ENCODE measurements around the gene KCNQ2. TPM values are rescaled to one million over a fixed set of nuclear protein-coding genes. Genes with fewer than 3 reads are reported as not detected.

KCNQ2 gene
- total RNA-seq, 1 donor from 2014 or later: 14.6 TPM

DNA sequence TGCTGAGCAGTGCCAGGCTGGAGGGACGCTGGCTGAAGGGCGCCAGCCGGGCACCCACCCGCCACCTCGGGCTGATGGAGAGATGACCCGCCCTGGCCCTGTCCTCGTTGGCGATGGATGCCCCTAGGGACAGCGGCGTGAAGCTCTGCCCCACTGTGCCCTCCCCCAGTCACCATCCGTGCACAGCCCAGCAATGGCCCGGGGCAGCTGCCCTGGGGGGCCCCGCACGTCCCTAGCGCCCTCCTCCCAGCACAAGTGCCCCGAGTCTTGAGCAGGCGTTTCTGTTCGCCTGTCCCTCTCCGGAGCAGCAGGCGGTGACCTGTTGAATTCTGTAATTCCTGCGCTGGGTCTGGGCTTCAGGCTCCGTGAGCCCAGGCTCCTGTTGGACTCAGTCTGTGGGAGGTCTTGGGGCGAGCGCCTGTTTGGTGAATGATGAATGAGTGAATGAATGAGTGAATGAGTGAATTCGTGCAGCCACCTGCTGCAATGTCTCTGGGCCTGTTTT is 74.5 kb downstream of the KCNQ2 start:
- no peaks in the 10 kb centered on the region for H3K9me3 Mint-ChIP-seq (ENCODE audit: low read depth)
- H3K36me3 Mint-ChIP-seq (ENCODE audit: insufficient read depth): no peaks in the 10 kb centered on the region
- no peak overlapping the region for H3K27ac Mint-ChIP-seq
- TF ChIP-seq, protein P1, sequence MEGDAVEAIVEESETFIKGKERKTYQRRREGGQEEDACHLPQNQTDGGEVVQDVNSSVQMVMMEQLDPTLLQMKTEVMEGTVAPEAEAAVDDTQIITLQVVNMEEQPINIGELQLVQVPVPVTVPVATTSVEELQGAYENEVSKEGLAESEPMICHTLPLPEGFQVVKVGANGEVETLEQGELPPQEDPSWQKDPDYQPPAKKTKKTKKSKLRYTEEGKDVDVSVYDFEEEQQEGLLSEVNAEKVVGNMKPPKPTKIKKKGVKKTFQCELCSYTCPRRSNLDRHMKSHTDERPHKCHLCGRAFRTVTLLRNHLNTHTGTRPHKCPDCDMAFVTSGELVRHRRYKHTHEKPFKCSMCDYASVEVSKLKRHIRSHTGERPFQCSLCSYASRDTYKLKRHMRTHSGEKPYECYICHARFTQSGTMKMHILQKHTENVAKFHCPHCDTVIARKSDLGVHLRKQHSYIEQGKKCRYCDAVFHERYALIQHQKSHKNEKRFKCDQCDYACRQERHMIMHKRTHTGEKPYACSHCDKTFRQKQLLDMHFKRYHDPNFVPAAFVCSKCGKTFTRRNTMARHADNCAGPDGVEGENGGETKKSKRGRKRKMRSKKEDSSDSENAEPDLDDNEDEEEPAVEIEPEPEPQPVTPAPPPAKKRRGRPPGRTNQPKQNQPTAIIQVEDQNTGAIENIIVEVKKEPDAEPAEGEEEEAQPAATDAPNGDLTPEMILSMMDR (IDR thresholded peaks at IDR 0.05; ENCODE audit: unreplicated experiment): no peak
- DNase-seq (ENCODE audit: low spot score, unreplicated experiment): no peak
- H3K27me3 Mint-ChIP-seq: peaks cover 24% of the 10 kb centered on the region
- no peak overlapping the region for H3K4me3 Mint-ChIP-seq (ENCODE audit: low read depth)
- no peaks in the 10 kb centered on the region for H3K4me1 Mint-ChIP-seq (ENCODE audit: low read depth)

DNA sequence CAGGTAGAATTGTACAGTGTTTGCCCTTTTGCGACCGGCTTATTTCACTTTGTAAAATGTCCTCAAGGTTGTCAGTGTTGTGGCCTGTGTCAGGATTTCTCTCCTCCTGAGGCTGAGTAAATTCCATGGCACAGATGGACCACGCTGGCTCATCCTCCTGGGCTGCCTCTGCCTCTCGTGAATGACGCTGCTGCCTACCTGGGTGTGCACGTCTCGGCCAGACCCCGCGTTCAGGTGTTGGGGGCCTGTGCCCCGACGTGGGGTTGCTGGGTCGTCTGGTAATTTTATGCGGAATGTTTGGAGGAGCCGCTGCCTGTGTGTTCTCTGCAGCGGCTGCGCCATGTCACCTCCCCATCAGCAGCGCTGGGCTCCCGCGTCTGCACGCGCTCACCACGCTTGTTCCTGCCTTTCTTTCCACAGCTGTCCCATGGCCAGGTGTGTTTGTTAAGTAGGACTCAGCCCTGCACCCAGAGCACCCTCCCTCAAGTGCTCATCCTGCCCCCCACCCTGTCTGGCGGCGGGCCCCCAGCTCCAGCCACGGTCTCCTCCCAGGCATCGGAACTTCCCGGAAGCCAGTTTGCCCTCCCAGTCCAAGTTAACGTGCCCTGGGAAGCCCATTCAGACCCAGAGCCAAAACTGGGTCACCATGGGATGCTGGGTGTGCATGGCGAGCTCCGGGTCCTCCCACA is 75.2 kb downstream of the KCNQ2 start:
- Mint-ChIP-seq H3K27ac (no peak overlapping the region), H3K4me1 (ENCODE audit: low read depth) (no peaks in the 10 kb centered on the region), H3K9me3 (ENCODE audit: low read depth) (no peaks in the 10 kb centered on the region), H3K36me3 (ENCODE audit: insufficient read depth) (no peaks in the 10 kb centered on the region), H3K4me3 (ENCODE audit: low read depth) (no peak overlapping the region), H3K27me3 (peaks cover 24% of the 10 kb centered on the region)
- TF ChIP-seq, protein P1 (IDR thresholded peaks at IDR 0.05; ENCODE audit: unreplicated experiment): no peak
- DNase-seq (ENCODE audit: low spot score, unreplicated experiment): no peak

DNA sequence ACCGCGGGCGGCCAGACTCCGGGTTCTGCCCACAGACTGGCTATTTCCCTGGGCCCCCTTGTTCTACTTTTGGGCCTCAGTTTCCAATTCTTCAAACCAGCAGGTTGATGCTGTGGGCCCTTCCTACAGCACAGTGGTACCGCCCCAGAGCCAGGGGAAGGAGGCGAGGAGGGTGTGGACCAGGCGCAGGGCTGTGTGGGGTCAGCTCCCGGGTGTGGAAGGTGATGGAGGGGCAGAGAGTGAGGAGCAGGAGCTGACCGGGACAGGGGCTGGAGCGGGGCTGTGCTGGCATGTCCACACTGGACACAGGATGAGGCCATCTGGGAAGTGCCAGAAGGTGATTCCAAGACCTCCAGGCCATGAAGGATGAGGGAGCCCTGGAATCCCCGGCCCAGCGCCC is 76.2 kb downstream of the KCNQ2 start:
- H3K4me3 Mint-ChIP-seq (ENCODE audit: low read depth): no peak overlapping the region
- TF ChIP-seq, protein P1 (IDR thresholded peaks at IDR 0.05; ENCODE audit: unreplicated experiment): no peak
- no peak overlapping the region for H3K27ac Mint-ChIP-seq
- H3K27me3 Mint-ChIP-seq: peaks cover 18% of the 10 kb centered on the region
- H3K4me1 Mint-ChIP-seq (ENCODE audit: low read depth): no peaks in the 10 kb centered on the region
- H3K9me3 Mint-ChIP-seq (ENCODE audit: low read depth): no peaks in the 10 kb centered on the region
- H3K36me3 Mint-ChIP-seq (ENCODE audit: insufficient read depth): no peaks in the 10 kb centered on the region
- DNase-seq (ENCODE audit: low spot score, unreplicated experiment): no peak

DNA sequence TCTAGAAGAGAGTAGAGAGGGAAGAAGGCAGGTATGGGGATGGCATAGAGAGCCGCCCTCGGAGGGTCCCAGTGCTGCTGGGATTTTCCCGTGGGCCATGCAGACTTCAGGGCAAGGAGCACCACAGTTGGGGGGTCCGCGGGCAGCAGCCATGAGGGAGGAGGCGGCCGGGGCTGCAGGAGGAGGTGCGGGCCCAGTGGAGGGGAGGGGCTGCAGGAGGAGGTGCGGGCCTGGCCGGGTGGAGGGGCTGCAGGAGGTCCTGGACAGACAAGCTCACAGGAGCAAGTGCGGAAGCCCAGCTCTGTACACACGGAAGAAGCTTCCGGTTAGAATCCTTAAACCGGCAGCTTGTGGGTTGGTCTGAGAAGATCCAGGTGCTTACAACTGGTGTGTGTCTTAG is 76.7 kb downstream of the KCNQ2 start:
- Mint-ChIP-seq H3K27ac (peak overlapping the region; percentile 49), H3K36me3 (ENCODE audit: insufficient read depth) (no peaks in the 10 kb centered on the region), H3K27me3 (peaks cover 18% of the 10 kb centered on the region), H3K9me3 (ENCODE audit: low read depth) (no peaks in the 10 kb centered on the region), H3K4me1 (ENCODE audit: low read depth) (no peaks in the 10 kb centered on the region), H3K4me3 (ENCODE audit: low read depth) (no peak overlapping the region)
- TF ChIP-seq, protein P1 (IDR thresholded peaks at IDR 0.05; ENCODE audit: unreplicated experiment): no peak
- no peak for DNase-seq (ENCODE audit: low spot score, unreplicated experiment)

DNA sequence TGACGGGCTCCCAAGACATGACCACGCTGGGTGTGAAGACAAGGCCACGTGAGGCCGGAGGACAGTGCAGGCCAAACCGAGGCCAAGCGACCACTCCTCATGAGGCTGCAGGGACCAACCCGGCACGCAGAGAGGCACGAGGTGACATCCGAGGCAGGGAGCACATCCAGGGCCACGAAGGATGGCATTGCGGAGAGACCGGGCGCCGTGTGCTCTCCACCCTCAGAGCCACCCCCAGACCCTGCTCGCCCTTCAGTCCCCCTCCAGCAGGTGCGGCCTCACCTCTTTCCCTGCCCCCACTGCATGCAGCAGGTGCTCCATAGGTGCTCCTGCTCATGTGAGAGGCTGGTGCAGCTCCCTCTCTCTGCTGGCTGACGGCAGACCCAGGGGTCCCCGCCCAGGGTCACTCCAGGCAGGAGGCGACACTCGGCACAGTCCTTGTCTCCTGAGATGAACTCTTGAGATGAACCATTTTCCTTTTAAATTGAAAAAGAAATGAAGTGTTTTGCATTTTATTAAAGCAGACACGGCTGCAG is 77.5 kb downstream of the KCNQ2 start:
- Mint-ChIP-seq H3K4me3 (ENCODE audit: low read depth) (no peak overlapping the region), H3K4me1 (ENCODE audit: low read depth) (no peaks in the 10 kb centered on the region), H3K27me3 (peaks cover 13% of the 10 kb centered on the region), H3K27ac (no peak overlapping the region), H3K36me3 (ENCODE audit: insufficient read depth) (no peaks in the 10 kb centered on the region), H3K9me3 (ENCODE audit: low read depth) (no peaks in the 10 kb centered on the region)
- TF ChIP-seq, protein P1 (IDR thresholded peaks at IDR 0.05; ENCODE audit: unreplicated experiment): no peak
- DNase-seq (ENCODE audit: low spot score, unreplicated experiment): no peak
